ENCODE measurements around the gene POLR1G.
"Not testable (repeated sequence)": the region's sequence is repeated elsewhere in the genome, so short reads cannot be mapped to it uniquely, and the experiment has no call there.

Gene POLR1G

GRCh38 chr19:45409557-45409920 lies 3.1 kb downstream of the POLR1G start:
- ChIA-PET CTCF (interaction anchor here (1.2 kb wide), 2 partner anchors 9 to 19 kb away, joined by 3 to 5 read pairs; no protein-coding TSS in a partner anchor), POLR2A (no interaction called here)
- DNase-seq (ENCODE audit: extremely low spot score), result no peak
- TF ChIP-seq CTCF (IDR thresholded peaks at IDR 0.05; ENCODE audit: control extremely low read depth, extremely low read depth, low read depth, missing control alignments), result no peak

- POLR2A ChIA-PET; DNase-seq (ENCODE audit: extremely low spot score); CTCF ChIA-PET: not testable (repeated sequence)
These were observed 3.9 kb downstream of the POLR1G start for GRCh38 chr19:45410330-45410729.

GRCh38 chr19:45413497-45413896 lies 7.1 kb downstream of the POLR1G start:
- ChIA-PET POLR2A (no interaction called here), CTCF (interaction anchor here (1.0 to 6.9 kb wide), 6 partner anchors 11 to 230 kb away, joined by 3 to 30 read pairs (median 4); no protein-coding TSS in a partner anchor)
- DNase-seq (ENCODE audit: extremely low spot score), result no peak
- TF ChIP-seq CTCF (IDR thresholded peaks at IDR 0.05; ENCODE audit: control extremely low read depth, extremely low read depth, low read depth, missing control alignments), result no peak

- DNase-seq (ENCODE audit: extremely low spot score), result no peak
- TF ChIP-seq CTCF (IDR thresholded peaks at IDR 0.05; ENCODE audit: control extremely low read depth, extremely low read depth, low read depth, missing control alignments), result no peak
- CTCF ChIA-PET, result interaction anchor here (0.9 to 6.9 kb wide), 6 partner anchors 11 to 278 kb away, joined by 3 to 30 read pairs (median 6); partner anchors contain the start of gene QPCTL
- POLR2A ChIA-PET, result interaction anchor here (0.6 kb wide), 1 partner anchor 52 kb away, joined by 10 read pairs; no protein-coding TSS in a partner anchor
These were observed 8.0 kb downstream of the POLR1G start for GRCh38 chr19:45414468-45414867.

GRCh38 chr19:45417151-45417550 lies 10.7 kb downstream of the POLR1G start:
- ChIA-PET POLR2A (no interaction called here), CTCF (interaction anchor here (3.6 to 6.9 kb wide), 3 partner anchors 22 to 69 kb away, joined by 12 to 30 read pairs (median 13); no protein-coding TSS in a partner anchor)
- TF ChIP-seq CTCF (IDR thresholded peaks at IDR 0.05; ENCODE audit: control extremely low read depth, extremely low read depth, low read depth, missing control alignments), result no peak
- DNase-seq (ENCODE audit: extremely low spot score), result no peak

- no peak for DNase-seq (ENCODE audit: extremely low spot score)
- ChIA-PET POLR2A (no interaction called here), CTCF (interaction anchor here (3.1 to 3.8 kb wide), 2 partner anchors 60 to 67 kb away, joined by 13 to 14 read pairs; no protein-coding TSS in a partner anchor)
- TF ChIP-seq CTCF (IDR thresholded peaks at IDR 0.05; ENCODE audit: control extremely low read depth, extremely low read depth, low read depth, missing control alignments), result no peak
These were observed 12.4 kb downstream of the POLR1G start for GRCh38 chr19:45418802-45419201.

- CTCF ChIA-PET, result interaction anchor here (3.1 kb wide), 1 partner anchor 66 kb away, joined by 14 read pairs; no protein-coding TSS in a partner anchor
- TF ChIP-seq CTCF (IDR thresholded peaks at IDR 0.05; ENCODE audit: control extremely low read depth, extremely low read depth, low read depth, missing control alignments), result no peak
- DNase-seq (ENCODE audit: extremely low spot score), result peak; percentile 86
- POLR2A ChIA-PET, result no interaction called here
These were observed 13.0 kb downstream of the POLR1G start for GRCh38 chr19:45419396-45419795.

All from GM10248 (cell line).